ENCODE data around the gene ANO8.

DNA sequence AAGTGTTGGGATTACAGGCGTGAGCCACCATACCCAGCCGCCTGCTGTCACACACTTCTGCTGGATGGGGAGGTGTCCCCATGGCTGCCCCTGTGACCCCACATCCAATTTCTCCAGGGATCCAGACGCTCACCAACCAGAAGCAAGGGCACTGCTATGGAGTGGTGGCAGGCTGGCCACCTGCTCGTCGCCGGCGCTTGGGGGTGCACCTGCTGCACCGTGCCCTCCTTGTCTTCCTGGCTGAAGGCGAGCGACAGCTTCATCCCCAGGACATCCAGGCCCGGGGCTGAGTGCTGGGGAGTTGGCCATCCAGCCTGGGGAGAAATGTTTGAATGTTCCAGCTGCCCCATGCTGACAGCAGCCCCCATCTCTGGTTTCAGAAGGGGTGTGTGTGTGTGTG, 48.4 kb downstream of the ANO8 start:
- no peak for TF ChIP-seq ARNT (IDR thresholded peaks at IDR 0.05)
- no peak for TF ChIP-seq CTBP1 (IDR thresholded peaks at IDR 0.05; ENCODE audit: borderline replicate concordance)
- no peak for TF ChIP-seq SP1 (IDR thresholded peaks at IDR 0.05)
- TF ChIP-seq ELF4 (IDR thresholded peaks at IDR 0.05) = no peak
